Osteocyte (in vitro differentiated cells): ENCODE data around the gene AHNAK2. TPM values are rescaled to one million over a fixed set of nuclear protein-coding genes. Genes with fewer than 3 reads are reported as not detected.

Experiments used
- DNase-seq: peaks from one replicate; pipeline ENCODE4 v3.0.0; 2021; ENCODE audit warnings: mixed read lengths; ENCODE audit not compliant: unreplicated experiment; ENCODE audit errors: extremely low spot score
- H3K27ac Mint-ChIP-seq: one replicate; pipeline ENCODE4 v1.8.0; 2021; ENCODE audit warnings: mild to moderate bottlenecking, mixed read lengths; ENCODE audit not compliant: unreplicated experiment
- H3K27me3 Mint-ChIP-seq: one replicate; pipeline ENCODE4 v1.8.0; 2021; ENCODE audit warnings: mixed read lengths; ENCODE audit not compliant: unreplicated experiment
- H3K36me3 Mint-ChIP-seq: one replicate; pipeline ENCODE4 v1.8.0; 2021; ENCODE audit warnings: mixed read lengths; ENCODE audit not compliant: unreplicated experiment
- H3K4me1 Mint-ChIP-seq: one replicate; pipeline ENCODE4 v1.8.0; 2021; ENCODE audit warnings: mixed read lengths; ENCODE audit not compliant: unreplicated experiment
- H3K4me3 Mint-ChIP-seq: one replicate; pipeline ENCODE4 v1.8.0; 2021; ENCODE audit warnings: mild to moderate bottlenecking, moderate library complexity, mixed read lengths; ENCODE audit not compliant: unreplicated experiment
- H3K9me3 Mint-ChIP-seq: one replicate; pipeline ENCODE4 v1.8.0; 2021; ENCODE audit warnings: mixed read lengths; ENCODE audit not compliant: unreplicated experiment
- CTCF ChIP-seq: fragments of 200-600 bp; sonication (generic); IDR thresholded peaks from 2 replicates; pipeline ENCODE4 v1.5.0; 2021; ENCODE audit warnings: antibody characterized with exemption, mild to moderate bottlenecking, moderate library complexity
- total RNA-seq: library from RNA; stranded (reverse); gene quantifications from 2 replicates; pipeline ENCODE4 v1.2.1, GENCODE V29; 2021

AHNAK2 gene
- total RNA-seq, 1 donor from 2014 or later = 145 TPM

- no peak for DNase-seq
- H3K27me3 Mint-ChIP-seq = no peaks in the 10 kb centered on the region
- H3K4me1 Mint-ChIP-seq = peaks cover 52% of the 10 kb centered on the region
- H3K4me3 Mint-ChIP-seq = no peak overlapping the region
- no peaks in the 10 kb centered on the region for H3K9me3 Mint-ChIP-seq
- peak overlapping the region; percentile 85 for H3K27ac Mint-ChIP-seq
- no peak for TF ChIP-seq CTCF
- no peaks in the 10 kb centered on the region for H3K36me3 Mint-ChIP-seq
Measured at GRCh38 chr14:105023791-105024480, 45.8 kb upstream of the AHNAK2 start.

- H3K4me1 Mint-ChIP-seq = peaks cover 56% of the 10 kb centered on the region
- no peak overlapping the region for H3K4me3 Mint-ChIP-seq
- peak overlapping the region; percentile 85 for H3K27ac Mint-ChIP-seq
- TF ChIP-seq CTCF = no peak
- H3K36me3 Mint-ChIP-seq = no peaks in the 10 kb centered on the region
- no peak for DNase-seq
- no peaks in the 10 kb centered on the region for H3K9me3 Mint-ChIP-seq
- H3K27me3 Mint-ChIP-seq = no peaks in the 10 kb centered on the region
Measured at GRCh38 chr14:105023144-105023543, 45.0 kb upstream of the AHNAK2 start.

GRCh38 chr14:105022276-105022670 is 44.1 kb upstream of the AHNAK2 start:
- H3K4me3 Mint-ChIP-seq = peak overlapping the region; percentile 82
- no peak for DNase-seq

GRCh38 chr14:105021656-105022275 is 43.6 kb upstream of the AHNAK2 start:
- H3K36me3 Mint-ChIP-seq = peaks cover 1% of the 10 kb centered on the region
- H3K4me1 Mint-ChIP-seq = peaks cover 65% of the 10 kb centered on the region
- TF ChIP-seq CTCF = no peak
- peak overlapping the region; percentile 82 for H3K4me3 Mint-ChIP-seq
- H3K27ac Mint-ChIP-seq = peak overlapping the region; percentile 94
- H3K9me3 Mint-ChIP-seq = no peaks in the 10 kb centered on the region
- no peak for DNase-seq
- no peaks in the 10 kb centered on the region for H3K27me3 Mint-ChIP-seq

More at GRCh38 chr14:105022276-105022670, 44.1 kb upstream of the AHNAK2 start:
- H3K9me3 Mint-ChIP-seq = no peaks in the 10 kb centered on the region
- peak overlapping the region; percentile 94 for H3K27ac Mint-ChIP-seq
- H3K4me1 Mint-ChIP-seq = peaks cover 63% of the 10 kb centered on the region
- H3K27me3 Mint-ChIP-seq = no peaks in the 10 kb centered on the region
- no peaks in the 10 kb centered on the region for H3K36me3 Mint-ChIP-seq
- no peak for TF ChIP-seq CTCF
